NCI-H748 (cell line): ENCODE measurements around the gene TENM3.

Experiments
- DNase-seq: peaks from one replicate; lab custom pipeline; 2025; ENCODE audit not compliant: unreplicated experiment; lab: John Stamatoyannopoulos, UW

TENM3 gene

GRCh38 chr4:182649698-182650477, 406.7 kb downstream of the TENM3 start:
- DNase-seq, result no peak

DNA sequence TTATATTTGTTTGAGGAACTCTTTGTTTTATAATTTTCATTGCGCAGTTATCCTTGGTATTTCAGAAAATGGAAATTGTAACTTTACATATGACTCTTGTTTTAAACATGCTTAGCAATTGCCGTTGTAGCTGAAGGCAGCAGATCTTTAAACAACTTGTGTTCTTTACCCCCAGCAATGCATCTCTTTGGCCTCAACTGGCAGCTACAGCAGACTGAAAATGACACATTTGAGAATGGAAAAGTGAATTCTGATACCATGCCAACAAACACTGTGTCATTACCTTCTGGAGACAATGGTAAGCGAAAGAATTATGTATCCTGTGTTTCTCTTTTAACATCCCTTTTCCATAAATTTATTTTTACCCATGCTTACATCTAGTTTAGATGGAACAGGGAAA, 410.4 kb downstream of the TENM3 start:
- DNase-seq, result no peak

DNA sequence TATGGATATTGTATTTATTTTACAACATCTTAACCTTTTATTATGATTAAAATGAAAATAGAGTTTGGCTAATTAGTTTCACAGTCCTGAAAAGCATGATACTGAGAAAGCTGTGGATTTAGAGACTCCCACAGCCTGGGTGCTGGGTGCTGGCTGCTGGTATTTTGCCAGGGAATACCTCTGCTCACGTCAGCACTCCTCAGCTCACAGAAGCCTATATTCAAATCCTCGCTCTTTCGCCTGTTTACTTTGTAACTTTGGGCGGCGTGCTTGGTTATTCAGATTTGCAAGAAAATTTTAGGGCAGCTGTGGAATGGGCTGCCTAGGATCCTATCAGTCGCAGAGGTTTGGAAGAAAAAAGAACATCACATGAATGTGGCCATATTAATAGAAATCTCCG, 412.1 kb downstream of the TENM3 start:
- no peak for DNase-seq

- DNase-seq, result no peak
Observed at GRCh38 chr4:182662551-182662950, 419.3 kb downstream of the TENM3 start.

- no peak for DNase-seq
Observed at GRCh38 chr4:182671231-182671630, 428.0 kb downstream of the TENM3 start.

DNA sequence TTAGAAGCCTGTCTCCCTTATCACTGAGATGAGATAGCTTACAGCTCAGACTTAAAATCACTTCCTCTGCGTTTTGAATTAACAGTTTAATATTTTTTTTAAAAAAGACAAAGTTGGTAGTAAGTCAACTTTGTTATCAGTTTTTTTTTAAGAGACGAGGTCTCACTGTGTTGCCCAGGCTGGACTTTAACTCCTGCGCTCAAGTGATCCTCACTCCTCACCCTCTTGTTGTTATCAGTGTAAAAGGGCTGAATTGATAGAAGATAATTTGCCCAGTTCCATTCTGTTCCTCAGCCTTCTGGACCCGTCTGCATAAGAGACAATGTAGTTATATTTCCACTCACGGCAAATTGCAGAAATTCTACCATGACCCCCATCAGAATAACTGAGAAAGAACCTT, 428.5 kb downstream of the TENM3 start:
- DNase-seq, result no peak

DNA sequence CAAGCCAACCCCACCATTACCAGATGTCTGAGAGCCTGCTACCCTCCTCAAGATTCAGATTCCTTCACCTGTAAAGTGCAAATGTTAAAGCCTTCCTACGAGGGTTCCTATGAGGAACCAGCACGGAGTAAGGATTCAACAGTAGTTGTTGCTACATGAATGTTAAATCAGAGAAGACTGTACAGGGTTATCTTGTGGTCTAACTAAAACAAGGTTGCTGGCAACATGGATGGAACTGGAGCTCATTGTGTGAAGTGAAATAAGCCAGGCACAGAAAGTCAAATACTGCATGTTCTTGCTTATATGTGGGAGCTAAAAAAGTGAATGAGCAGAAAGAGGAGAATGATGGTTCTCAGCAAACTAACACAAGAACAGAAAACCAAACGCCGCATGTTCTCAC, 435.4 kb downstream of the TENM3 start:
- no peak for DNase-seq

GRCh38 chr4:182679533-182679932, 436.3 kb downstream of the TENM3 start:
- DNase-seq, result no peak

GRCh38 chr4:182680234-182680653, 437.0 kb downstream of the TENM3 start:
- DNase-seq, result no peak

DNA sequence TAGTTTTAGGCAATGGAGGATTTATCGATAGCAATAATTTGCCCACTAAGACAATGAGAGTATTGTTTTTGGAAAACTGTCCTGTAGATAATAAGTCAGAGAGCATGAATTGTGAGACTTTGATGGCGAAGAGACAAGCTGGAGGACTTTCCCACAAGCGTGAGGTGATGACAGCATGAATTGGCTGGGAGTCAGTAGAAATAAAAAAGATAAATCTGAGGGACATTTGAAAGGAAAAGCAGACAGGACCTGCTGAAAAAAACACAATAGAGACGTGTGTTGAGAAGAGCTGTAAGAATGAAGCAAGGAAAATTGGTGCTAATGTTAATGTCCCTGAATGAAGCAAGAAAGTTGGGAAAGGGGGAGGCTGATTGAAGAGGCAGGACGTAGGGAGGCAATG, 440.5 kb downstream of the TENM3 start:
- DNase-seq, result no peak

DNA sequence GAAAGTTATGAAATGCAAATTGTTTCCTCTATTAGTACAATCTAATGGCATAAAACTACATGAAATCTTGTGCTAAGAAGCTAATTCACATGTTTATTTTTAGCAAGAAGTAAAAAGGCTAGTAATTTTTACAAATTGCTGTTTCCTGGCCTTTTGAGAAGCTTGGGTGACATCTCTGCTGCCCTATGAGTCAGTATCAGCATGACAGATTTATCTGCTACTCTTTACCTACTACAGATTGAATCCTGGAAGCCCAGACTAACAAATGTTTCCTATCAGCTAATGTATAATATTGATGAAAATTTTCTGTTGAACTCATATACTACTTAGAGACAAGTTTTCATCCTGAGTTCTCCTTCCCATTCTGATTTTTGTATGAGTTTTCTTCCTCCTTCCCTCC, 441.6 kb downstream of the TENM3 start:
- no peak for DNase-seq

DNA sequence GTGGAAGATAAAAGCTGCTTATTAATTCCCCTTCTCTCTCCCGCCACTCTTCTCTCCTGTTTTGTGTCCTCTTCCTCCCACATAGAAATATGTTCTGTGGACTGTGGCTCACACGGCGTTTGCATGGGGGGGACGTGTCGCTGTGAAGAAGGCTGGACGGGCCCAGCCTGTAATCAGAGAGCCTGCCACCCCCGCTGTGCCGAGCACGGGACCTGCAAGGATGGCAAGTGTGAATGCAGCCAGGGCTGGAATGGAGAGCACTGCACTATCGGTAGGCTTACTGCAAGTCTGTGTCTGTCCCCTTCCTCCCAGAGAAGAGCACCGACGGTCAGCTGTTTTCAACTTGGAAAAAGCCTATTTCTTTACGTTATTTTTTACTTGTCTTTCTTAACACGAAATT, 444.9 kb downstream of the TENM3 start:
- no peak for DNase-seq

- no peak for DNase-seq
Observed at GRCh38 chr4:182694551-182694950, 451.3 kb downstream of the TENM3 start.

DNA sequence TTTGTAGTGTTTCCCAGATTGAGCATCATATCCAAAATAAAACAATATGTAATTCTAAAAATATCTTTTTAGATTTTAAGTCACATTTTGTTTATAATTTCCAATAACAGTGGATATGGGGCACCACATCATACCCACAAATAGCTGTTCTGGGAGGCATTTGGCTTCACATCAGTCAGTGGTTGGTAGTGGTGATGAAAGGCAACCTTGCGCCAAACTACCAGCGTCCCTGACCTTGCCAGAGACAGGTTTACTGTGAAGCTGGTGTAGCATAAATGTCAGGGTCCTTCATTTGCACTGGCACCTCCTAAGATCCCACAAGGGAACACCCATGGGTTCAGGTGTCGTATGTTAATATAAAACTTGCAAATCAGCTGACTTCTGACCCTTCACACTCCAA, 451.8 kb downstream of the TENM3 start:
- no peak for DNase-seq

DNA sequence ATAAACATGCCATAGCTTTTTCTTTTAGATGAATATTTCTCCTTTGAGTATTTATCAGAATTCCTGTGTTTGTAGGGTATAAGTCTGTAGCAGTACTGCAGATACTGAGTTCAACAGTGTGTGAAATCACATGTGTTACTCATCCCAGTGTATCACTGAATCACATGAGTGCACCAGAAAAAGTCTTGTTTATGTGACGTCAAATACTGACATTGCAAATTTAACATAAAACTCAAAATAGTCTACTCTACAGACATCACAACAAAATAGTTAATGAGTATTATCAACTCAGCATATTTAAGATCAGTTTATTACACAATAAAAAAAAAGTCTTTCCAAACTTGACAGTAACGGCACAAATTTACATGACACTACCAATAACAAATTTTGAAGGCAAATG, 452.6 kb downstream of the TENM3 start:
- no peak for DNase-seq

GRCh38 chr4:182697094-182697493, 453.9 kb downstream of the TENM3 start:
- DNase-seq, result no peak

DNA sequence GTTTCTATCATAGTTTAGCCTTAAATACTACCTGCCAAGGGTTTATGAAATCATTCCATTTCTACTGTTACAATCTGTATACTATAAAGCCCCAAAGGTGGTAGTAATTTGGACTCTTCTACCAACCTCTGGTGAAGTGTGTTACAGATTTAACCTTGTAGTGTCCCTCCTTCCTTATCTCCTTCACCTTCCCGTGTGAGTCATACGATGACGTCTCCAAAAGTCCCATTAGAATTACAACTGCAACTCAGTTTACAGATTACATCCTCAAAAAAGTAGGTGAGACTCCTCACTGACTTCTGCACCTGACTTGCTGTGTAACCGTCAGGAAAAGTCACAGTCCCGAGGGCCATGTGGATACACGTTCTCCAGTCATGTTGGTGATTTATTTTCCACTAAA, 455.0 kb downstream of the TENM3 start:
- DNase-seq, result no peak

- no peak for DNase-seq
Observed at GRCh38 chr4:182699201-182699600, 456.0 kb downstream of the TENM3 start.

DNA sequence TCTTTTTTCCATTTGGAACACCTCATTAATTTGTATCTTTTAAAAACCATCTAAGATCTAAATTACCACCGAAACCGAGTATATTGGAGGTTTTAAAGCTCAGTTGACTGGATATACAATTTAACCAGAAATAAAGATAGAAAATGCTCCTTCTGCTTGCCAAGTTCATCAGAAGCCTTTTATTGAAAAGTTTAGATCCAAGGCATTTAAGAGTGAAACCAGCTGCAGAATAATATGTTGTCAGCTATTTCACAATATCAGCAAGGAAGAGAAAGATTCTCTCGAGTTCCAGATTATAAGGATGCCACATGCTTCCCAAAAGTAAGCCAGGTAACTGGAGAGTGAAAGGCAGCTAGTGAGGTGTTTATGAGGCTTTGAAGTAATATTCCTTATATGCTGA, 456.6 kb downstream of the TENM3 start:
- DNase-seq, result no peak

DNA sequence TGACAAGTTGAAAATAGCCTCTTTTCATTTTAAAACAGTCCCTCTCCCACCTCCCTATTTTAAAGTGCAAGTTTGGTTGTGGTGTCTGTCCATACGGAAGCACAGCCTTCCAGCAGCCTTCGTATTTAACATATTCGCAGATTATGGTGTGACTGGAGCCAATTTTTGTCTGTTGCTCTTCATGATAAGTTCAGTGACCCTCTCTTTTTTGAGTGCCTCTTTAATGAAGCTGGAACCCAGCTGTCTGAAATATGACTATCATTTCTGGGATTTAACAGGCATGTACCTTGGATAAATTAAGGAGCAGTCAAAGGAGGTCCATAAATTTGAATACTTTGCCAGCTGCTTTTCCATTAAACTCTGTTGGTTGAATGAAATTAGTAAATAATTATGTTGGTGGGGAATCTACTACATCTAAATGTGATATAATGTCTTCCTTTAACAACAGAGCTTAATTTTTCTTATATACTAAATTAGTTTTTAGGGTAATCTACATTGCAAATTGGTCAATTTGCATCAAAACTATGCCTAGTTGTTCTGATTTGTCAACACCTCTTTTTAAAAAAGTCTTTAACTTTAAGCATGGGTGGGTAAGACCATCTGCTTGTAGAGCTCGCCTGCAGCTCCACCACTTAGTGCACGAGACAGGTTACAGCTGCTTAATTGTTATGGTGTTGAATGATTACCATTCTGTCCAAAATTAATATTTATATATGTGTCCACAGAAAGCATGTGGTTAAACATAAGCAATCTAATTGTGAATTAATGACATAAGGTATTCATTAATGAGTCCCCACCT, 457.4 kb downstream of the TENM3 start:
- DNase-seq, result peak; percentile 0

- no peak for DNase-seq
Observed at GRCh38 chr4:182704077-182704476, 460.9 kb downstream of the TENM3 start.

DNA sequence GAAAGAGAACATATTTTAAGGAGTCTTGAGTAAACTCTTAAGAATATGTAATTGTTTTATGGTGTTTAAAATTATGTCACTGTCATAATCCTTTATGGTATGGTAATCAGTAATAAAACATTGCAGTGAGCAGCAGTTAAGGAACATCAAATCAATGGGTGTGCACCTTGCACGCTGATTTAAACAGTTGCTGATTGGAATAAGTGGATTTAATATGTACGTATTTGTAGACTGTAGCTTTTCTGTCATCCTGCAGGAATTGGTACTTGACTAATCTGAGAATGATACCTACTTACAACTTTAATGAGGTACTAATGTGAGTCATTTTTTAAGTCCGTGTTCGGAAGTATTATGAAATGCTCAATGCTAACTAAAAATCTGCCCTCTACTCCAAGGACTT, 461.7 kb downstream of the TENM3 start:
- no peak for DNase-seq
